GM18951 (cell line): ENCODE results near the gene RPN2.

Experiments
- POLR2A ChIP-seq: IDR thresholded peaks from 4 replicates; pipeline ENCODE4 v1.6.1; 2011; ENCODE audit warnings: mild to moderate bottlenecking; ENCODE audit not compliant: insufficient read length, insufficient read depth; ENCODE audit errors: extremely low read depth
- in situ Hi-C: fragments of 300-500 bp; cut with MboI; formaldehyde crosslinking; loops from one replicate; pipeline ENCODE4 v1.12.0; 2022; ENCODE audit warnings: low sequenced_read_pairs, mixed read lengths, inconsistent platforms; ENCODE audit not compliant: unreplicated experiment

RPN2 gene

GRCh38 chr20:37192137-37192854 is 13.2 kb downstream of the RPN2 start:
- no peak for TF ChIP-seq POLR2A
- in situ Hi-C loops: loop anchor here (10.0 kb wide), 1 partner anchor 343 kb away; no protein-coding TSS in a partner anchor

- in situ Hi-C loops: loop anchor here (10.0 kb wide), 1 partner anchor 342 kb away; no protein-coding TSS in a partner anchor
- no peak for TF ChIP-seq POLR2A
Observed at GRCh38 chr20:37193226-37193625, 14.1 kb downstream of the RPN2 start.

- in situ Hi-C loops: loop anchor here (10.0 kb wide), 1 partner anchor 341 kb away; no protein-coding TSS in a partner anchor
- TF ChIP-seq POLR2A: no peak
Observed at GRCh38 chr20:37193821-37194220, 14.7 kb downstream of the RPN2 start.

- TF ChIP-seq POLR2A: no peak
- in situ Hi-C loops: loop anchor here (10.0 kb wide), 1 partner anchor 340 kb away; no protein-coding TSS in a partner anchor
Observed at GRCh38 chr20:37194621-37195417, 15.7 kb downstream of the RPN2 start.

GRCh38 chr20:37198932-37199660 is 20.0 kb downstream of the RPN2 start:
- in situ Hi-C loops: loop anchor here (10.0 kb wide), 1 partner anchor 336 kb away; no protein-coding TSS in a partner anchor

GRCh38 chr20:37200376-37200775 is 21.2 kb downstream of the RPN2 start:
- TF ChIP-seq POLR2A: no peak
- in situ Hi-C loops: no loop called here

More at GRCh38 chr20:37198932-37199660, 20.0 kb downstream of the RPN2 start:
- no peak for TF ChIP-seq POLR2A

- TF ChIP-seq POLR2A: no peak
- in situ Hi-C loops: no loop called here
Observed at GRCh38 chr20:37200926-37201826, 22.0 kb downstream of the RPN2 start.

- in situ Hi-C loops: no loop called here
- no peak for TF ChIP-seq POLR2A
Observed at GRCh38 chr20:37201827-37202162, 22.7 kb downstream of the RPN2 start.

GRCh38 chr20:37202267-37202943 is 23.3 kb downstream of the RPN2 start:
- TF ChIP-seq POLR2A: no peak
- in situ Hi-C loops: no loop called here

GRCh38 chr20:37204056-37204455 is 24.9 kb downstream of the RPN2 start:
- in situ Hi-C loops: no loop called here
- no peak for TF ChIP-seq POLR2A

GRCh38 chr20:37205130-37205529 is 26.0 kb downstream of the RPN2 start:
- in situ Hi-C loops: no loop called here
- TF ChIP-seq POLR2A: no peak

GRCh38 chr20:37205794-37206193 is 26.7 kb downstream of the RPN2 start:
- TF ChIP-seq POLR2A: no peak
- in situ Hi-C loops: no loop called here
